GM21786 (cell line): Measurements from ENCODE around the gene BPIFB4.
"Not testable (repeated sequence)": the region's sequence is repeated elsewhere in the genome, so short reads cannot be mapped to it uniquely, and the experiment has no call there.

Experiments used
- ATAC-seq: cut with Tn5 transposase; IDR thresholded peaks from one replicate; pipeline ENCODE4 v1.9.1; 2021; ENCODE audit not compliant: unreplicated experiment

Gene BPIFB4

DNA sequence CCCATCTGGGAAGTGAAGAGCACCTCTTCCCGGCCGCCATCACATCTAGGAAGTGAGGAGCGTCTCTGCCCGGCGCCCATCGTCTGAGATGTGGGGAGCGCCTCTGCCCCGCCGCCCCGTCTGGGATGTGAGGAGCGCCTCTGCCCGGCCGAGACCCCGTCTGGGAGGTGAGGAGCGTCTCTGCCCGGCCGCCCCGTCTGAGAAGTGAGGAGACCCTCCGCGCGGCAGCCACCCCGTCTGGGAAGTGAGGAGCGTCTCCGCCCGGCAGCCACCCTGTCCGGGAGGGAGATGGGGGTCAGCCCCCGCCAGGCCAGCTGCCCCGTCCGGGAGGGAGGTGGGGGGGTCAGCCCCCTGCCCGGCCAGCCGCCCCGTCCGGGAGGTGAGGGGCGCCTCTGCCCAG is 36.1 kb downstream of the BPIFB4 start:
- not testable (repeated sequence) for ATAC-seq

DNA sequence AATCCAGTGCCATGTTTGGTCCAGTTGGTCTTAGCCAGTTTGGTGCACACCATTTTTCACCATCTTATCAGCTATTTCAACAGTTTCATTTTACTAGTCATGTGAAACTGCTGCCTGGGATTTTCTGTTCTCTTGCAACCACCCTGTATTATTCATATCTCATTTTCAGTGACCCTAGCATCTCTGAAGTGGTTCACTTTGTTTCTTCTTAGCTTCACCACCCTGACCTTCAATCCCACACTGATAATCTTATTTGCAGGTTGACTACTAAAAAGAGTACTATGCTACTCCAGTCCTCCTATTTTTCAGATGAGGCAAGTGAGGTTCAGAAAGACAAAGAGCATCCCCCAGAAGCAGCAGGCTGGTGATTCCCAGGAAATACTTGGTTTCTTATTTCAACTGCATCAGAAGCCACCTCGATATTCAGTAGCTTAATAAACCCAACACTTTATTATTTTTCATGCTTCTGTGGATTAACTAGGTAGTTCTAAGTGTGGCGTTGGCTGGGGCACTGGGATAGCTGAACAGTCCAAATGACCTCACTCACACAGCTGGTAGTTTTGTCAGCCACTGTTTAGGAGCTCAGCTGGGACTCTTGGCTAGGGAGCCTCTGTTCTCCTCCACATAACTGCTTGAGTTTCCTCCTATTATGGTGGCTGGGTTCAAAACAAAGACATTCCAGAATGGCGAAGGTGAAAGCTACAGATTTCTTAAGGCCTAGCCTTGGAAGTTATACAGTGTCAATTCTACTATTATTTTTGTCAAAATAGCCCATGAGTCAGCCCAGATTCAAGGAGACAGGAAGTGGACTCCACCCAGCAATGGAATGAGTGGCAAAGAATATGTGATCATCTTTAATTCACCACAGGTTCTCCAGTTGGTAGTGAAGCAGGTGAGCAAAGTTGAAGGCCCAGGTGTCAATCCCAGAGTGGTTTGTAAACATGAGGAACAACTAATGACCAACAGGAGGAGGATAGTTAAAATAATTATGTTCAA is 40.6 kb downstream of the BPIFB4 start:
- no peak for ATAC-seq

DNA sequence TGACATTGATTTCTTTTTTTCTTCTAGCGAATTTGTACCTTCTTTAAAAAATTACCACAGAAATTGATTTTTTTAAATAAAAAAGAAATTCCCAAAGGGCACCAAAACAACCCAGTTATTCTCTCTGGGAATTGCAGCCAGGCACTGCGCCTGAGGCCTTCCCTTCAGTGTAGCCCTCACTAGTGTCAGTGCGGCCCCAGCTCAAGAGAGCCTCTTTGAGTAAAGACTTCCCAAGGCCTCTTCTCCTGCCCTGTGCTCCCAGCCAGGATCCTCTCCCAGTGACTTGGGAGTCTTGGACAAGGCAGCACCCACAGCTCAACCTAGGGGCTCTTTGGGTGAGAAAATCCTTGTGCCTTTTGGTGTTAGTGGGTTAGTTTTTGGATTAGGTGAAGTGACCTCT is 41.5 kb downstream of the BPIFB4 start:
- no peak for ATAC-seq

DNA sequence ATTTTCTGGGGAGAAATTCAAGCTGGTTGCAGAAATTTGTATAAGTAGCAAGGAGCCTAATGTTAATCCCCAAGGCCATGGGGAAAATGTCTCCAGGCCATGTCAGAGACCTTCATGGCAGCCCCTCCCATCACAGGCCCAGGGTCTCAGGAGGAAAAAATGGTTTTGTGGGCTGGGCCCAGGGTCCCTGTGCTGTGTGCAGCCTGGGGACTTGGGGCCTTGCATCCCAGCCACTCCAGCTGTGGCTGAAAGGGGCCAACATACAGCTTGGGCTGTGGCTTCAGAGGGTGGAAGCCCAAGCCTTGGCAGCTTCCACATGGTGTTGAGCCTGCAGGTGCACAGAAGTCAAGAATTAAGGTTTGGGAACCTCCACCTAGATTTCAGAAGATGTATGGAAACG is 42.9 kb downstream of the BPIFB4 start:
- not testable (repeated sequence) for ATAC-seq

DNA sequence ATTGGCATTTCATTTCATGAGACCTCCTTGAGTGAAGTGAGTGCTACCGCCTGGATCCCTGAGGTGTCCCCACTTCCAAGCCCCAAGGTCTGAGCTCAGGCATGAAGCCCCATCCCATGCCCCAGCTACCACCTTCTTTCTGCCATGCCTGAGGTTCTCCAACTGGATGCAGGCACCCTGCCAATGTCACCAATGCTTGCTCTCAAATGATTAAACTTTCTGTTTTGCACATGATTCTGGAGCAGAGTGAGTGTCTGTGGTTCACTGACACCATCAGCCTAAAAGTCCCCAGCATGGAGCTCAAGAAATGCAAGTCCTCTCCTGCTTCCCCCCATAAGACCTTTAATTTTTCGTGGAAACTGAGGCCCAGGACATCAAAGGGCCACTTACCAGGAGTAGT is 44.8 kb downstream of the BPIFB4 start:
- ATAC-seq = no peak

DNA sequence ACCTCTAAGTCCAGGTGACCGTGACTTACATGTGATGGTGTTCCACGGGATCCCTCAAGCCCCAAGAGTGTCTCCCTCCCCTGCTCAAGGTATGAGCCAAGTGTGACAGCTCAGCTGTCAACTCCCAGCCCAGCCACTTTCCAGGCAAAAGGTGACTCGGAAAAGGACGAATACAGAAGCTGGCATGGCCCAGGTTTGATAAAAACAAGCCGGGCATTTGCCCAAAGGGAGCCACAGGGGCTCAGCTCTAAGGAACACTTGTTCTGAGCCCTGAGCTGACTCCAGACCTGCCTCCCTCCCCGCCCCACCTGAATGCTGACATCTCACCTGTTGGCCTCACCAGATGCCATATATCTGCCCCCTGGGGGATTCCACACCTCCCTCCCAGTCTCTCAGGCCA is 45.6 kb downstream of the BPIFB4 start:
- ATAC-seq = no peak

DNA sequence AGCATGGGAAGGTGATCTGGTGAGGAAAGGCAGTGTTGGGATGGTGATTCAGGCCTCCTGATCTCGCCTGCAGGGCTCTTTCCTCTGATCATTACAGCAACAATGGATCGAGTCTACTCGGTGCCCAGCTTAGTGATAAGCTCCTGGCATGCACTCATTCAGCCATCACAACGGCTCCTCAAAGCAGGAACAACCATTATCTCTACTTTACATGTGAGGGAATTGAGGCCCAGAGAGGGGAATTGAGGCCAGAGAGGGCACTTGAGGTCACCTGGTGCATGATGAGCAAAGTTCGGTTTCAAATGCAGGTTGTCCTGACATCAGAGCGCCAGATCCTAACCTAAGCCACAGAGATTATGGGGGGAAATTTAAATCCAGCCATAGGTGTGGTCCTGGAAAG is 46.5 kb downstream of the BPIFB4 start:
- ATAC-seq = no peak

DNA sequence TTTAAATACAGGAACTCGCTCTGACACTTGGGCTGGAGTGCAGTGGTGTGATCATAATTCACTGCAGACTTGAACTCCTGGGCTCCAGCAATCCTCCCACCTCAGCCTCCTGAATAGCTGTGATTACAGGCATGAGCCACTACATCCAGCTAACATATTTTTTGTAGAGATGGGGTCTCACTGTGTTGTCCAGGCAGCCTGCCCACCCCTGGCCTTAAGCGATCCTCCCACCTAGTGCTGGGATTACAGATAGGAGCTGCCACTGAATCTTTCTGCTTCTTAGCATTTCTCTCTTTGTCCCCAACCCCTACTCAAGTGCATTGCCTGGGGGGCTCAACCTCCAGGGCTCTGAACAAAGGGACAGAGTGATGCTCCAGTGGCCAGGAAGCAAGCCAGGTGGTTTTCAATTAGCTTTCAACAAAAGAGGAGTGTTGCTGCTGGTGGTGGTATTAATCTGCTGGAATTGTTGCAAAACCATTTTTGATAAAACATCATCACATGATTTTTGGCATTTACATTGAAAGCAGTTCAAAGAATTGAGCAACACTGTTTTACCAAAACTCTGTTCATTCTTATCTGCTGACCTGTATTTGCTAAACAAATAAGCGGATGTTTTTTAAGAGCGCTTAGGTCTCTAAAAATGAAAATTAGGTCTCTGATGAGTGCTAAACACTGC is 48.1 kb downstream of the BPIFB4 start:
- no peak for ATAC-seq

DNA sequence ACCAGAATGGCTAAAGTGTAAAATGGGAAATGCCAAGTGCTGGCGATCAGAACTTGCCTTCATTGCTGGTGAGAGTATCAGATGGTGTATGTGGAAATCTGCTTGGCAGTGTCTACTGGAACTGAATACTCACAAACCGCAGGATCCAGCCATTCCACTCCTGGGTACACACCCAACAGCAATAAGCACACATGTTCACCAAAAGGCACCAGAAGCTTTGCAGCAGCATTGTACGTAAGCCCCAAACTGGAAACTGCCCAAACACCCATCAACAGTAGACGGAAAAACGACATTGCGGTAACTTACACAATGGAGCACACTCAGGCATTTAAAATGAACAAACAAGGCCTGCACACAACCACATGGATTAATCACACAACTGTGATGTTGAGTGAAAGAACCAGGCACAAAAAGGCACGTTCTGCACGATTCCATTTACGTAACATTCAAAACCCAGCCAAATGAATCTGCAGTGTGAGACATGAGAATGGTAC is 51.2 kb downstream of the BPIFB4 start:
- ATAC-seq = no peak

DNA sequence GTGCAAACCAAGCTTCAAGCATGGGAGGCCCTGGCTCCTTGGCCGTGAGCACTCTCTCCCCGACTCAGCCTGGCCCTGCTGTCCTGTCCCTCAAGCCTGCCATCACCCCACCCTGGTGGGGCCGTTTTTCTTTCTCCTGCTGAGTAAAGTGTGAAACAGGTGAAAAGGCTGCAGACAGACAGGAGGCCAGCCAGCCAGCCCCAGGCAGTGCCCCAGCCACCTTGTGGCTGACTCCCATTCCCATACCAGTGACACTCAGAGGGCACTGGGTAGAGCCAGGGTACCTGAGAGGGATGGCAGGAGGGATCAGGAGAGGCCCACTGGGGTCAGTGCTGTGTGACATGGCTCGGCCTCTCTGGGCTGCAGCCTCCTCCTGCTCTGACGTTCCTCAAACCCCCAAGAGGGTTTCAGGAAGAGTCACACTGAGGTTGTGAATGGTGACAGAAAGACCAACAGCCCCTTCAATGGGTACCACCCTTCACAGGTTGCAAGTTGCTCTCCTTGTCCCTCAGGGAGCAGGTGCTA is 52.6 kb downstream of the BPIFB4 start:
- no peak for ATAC-seq

DNA sequence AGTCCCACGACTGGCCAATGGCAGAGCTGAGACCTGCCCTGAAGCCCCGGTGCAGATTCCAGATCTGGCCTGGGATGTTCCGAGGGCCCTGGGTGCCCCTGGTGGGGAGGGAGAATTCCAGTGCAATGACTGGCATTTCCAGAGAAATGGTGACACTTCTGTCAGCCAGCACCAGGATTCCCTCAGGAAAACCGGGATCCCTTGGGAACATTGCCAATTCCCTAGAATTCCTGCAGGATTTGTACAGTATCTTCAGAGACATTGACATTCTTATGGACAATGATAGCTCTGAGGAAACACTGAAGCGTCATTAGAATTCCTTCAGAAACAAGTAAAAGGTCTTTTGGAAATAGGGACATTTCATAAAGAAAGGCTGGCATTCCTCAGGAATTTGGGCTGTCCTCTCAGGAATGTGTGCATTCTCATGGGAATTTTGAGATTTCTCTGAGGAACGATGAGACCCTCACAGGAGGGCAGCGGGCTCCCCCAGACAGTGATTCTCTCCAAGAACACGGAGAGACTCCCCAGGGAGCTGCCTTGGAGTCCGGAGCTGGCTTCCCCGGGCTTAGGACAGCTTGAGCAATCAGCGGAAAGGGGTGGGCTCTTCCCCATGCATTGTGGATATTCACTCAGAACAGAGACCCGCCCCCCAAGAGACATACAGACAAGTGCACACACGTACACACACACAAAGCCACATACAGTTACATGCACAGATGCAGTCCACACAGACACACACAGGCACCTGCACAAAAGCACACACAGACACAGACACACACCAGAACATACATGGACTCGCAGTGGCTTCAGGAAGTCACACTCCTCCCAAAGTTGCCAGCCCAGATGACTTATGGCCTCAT is 53.3 kb downstream of the BPIFB4 start:
- ATAC-seq = no peak

DNA sequence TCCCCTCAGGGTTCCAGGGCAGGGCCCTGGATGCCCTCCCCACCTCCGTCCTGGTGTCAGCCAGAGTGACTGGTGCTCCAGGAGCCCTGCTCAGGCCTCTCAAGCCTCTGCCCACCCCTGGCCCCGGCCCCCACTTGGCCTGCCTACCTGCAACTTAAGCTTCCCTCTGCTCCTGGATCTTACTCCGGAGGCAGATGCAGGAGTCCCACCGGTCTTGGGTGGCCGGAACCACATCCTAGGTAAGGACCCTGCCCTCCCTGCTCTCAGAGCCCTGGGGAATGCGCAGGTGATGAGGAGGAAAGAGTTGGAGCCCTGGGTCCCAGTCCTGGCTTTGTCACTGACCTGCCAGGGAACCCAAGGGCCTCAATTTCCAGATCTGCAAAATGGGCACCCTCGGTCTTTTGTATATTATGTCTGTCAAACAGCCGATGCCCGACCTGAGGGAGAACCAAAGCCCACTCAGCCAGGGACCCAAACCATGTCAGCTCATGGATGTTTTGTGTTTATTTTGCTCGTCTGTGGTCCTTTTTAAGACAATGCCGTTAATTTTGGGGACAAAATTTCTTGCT is 54.0 kb downstream of the BPIFB4 start:
- no peak for ATAC-seq

DNA sequence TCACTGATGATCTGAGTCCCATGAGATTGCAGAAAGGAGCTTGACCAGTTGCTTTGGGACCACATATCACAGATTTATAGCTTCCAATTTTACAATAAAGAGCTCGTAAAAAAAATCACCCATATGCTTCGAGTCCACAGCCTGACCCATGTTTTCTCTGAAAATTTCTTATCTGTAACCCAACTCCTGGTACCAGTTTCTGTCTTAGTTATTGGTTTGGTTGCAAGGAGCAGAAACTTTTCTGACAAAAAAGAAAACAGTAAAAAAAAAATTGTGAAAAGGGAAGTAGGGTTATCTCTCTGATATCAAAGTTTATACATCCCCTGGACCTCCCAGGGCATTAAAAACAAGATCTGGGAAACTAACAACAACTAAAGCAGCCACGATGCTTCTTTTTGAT is 57.8 kb downstream of the BPIFB4 start:
- no peak for ATAC-seq

DNA sequence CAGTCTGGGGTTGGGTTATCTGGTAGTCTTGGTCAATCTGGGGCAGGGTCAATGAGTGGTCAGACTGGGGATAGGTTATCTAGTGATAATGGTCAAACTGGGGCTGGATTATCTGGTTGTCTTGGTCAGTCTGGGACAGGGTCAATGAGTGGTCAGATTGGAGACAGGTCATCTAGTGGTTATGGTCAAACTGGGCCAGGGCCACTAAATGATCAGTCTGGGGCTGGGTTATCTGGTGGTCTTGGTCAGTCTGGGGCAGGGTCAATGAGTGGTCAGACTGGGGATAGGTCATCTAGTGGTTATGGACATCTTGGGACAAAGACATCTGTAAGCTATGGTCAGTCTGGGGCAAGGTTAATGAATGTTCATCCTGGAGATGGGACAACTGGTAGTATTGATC is 60.0 kb downstream of the BPIFB4 start:
- ATAC-seq = no peak

DNA sequence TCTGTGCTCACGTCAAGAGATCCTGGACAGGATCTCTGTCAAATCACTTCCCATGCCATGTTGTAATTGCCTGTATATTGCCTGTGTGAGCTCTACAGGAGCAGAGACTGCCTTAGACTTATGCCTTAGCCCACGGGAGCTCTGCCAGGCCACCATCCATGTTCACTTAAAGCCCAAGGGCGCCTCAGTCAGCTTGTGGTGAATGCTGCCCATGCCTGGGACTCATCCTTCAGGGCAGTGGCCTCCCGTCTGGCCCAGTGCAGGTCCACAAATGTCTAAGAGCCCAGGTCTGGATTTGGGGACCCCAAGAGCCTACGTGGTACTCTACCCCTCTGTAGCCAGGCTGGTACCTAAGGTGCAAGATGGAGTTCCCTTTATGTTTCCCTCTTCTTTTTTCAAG is 66.1 kb downstream of the BPIFB4 start:
- ATAC-seq = no peak

DNA sequence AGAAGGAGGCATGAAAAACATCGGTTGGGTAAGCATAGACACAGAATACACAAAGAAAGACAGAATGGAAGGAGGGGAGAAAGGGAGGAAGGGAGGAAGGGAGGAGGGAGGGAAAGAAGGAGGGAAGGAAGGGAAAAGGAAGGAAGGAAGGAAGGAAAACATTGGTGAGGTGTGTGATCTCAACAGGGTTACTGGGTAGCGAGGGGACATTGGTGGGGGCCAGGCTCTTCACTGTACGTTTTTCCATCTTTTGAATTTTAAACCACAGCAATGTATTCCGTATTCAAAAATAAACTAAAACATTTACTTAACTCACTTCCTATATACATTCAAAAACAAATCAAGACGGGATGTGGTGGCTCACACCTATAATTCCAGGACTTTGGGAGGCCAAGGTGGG is 67.9 kb downstream of the BPIFB4 start:
- ATAC-seq = no peak

DNA sequence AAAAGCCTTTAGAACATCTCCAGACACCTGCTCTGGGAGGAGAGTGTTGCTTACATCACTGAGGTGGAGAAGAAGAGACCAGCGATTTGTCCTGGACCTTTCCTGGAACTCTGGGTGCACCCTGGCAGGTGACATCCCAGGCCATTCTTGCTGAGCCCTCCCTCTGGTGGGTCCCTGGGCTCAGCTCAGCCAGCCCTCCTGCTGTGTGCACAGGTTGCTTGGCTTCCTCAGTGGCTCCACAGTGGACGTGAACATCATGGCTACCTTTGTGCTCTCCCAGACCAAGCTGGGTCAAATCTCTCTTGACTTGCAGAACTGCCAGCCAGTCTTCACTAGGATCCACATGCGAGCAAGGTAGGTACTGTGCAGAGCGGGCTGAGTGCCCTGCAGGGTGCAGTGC is 68.6 kb downstream of the BPIFB4 start:
- no peak for ATAC-seq

DNA sequence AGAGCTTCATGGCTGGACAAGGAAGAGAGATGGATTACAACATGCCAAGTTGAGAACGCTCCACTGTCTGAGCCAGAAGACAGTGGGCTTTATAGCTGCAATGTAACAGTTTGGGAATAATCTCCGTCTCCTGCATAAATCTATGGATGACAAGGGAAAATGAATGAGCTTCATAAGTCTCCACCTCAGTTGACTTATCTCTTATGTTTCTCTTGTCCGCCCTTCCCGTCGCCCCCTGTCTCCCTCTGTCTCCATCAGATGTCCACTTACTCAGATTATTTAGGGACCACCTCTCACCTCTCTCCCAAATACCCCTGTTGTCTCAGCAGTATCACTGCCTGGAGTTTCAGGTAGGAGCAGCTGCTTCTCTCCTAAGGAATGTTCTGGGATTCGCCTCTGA is 74.8 kb downstream of the BPIFB4 start:
- no peak for ATAC-seq

DNA sequence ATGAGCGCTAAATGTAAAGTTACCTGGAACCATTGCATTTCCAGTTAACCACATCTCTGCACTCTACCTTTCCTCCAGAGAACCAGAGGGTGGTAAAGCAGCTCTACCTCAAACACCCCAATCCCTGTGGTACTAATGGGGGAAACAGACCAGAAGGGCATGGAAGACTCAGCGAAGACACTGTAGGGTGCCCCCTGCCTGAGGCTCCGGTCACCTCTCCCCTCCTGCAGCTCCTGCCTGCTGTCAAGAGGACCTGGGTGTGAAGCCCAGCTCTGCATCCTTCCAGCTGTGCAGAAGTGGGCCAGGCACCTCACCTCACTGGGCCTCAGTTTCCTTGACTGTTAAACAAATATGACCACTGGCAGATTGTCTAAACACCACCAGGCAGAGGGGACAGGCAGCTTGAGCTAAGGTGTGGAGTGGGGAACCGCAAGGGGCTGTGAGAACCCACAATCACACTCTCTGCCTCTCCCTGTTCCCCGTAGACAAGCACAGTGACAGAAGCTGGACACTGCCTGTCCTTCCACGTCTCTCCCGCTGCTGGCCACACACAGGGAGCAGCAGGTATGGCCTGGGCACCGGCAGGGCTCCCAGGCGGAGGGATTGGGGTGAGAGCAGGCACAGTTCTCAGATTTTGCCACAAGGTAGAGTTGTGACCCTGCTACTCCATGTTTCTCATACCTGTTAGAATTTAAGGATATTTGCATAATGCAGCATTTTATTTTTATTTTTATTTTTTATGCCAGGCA is 79.4 kb downstream of the BPIFB4 start:
- ATAC-seq = no peak

DNA sequence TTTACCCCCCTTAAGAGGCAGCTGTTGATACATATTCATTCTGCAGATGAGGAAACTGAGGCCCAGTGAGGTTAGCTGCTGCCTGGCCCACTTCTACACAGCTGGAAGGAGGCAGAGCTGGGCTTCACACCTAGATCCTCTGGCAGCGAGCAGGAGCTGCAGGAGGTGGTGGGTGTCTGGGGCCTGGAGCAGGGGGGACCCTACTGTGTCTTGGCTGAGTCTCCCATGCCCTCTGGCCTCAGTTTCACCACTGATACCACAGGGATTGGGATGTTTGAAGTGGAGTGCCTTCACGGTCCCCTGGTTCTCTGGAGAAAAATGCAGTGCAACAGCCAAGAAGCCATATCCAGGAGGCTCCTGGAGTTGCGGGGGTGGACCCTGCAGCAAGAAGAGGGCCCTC is 80.3 kb downstream of the BPIFB4 start:
- ATAC-seq = no peak
